ENCODE data around the gene GID8. TPM values are rescaled to one million over a fixed set of nuclear protein-coding genes. Genes with fewer than 3 reads are reported as not detected.

Gene GID8
- total and polyA plus RNA-seq, 2 of the 13 experiments (the other 11 are each of a cell fraction or from before 2014, with no cell fraction given), result 39.6 to 59.8 TPM

GRCh38 chr20:62959998-62960436, 22.1 kb downstream of the GID8 start (continued):
- no peak for TF ChIP-seq FOXP4 (CRISPR knock-in tag; IDR thresholded peaks at IDR 0.05)
- no peak for TF ChIP-seq AFF4 (CRISPR knock-in tag; IDR thresholded peaks at IDR 0.05)
- no peak for TF ChIP-seq BRD4 (CRISPR knock-in tag; IDR thresholded peaks at IDR 0.05)
- TF ChIP-seq PRMT3 (CRISPR knock-in tag; IDR thresholded peaks at IDR 0.05; ENCODE audit: borderline replicate concordance, low read depth), result no peak
- TF ChIP-seq ZGPAT (CRISPR knock-in tag; IDR thresholded peaks at IDR 0.05), result no peak
- TF ChIP-seq MAX (IDR thresholded peaks at IDR 0.05), result peak; percentile 20; the same call in 1 of the 2 replicates
- no peak for TF ChIP-seq SMAD1 (CRISPR knock-in tag; IDR thresholded peaks at IDR 0.05; ENCODE audit: borderline replicate concordance, low read depth)
- no peak for TF ChIP-seq ZNF557 (CRISPR knock-in tag; IDR thresholded peaks at IDR 0.05)
- no peak for TF ChIP-seq ZNF761 (CRISPR knock-in tag; conservative IDR thresholded peaks at IDR 0.05)
- no peak for TF ChIP-seq GATA4 (IDR thresholded peaks at IDR 0.05; ENCODE audit: borderline replicate concordance, low read depth)
- TF ChIP-seq HMGA1 (CRISPR knock-in tag; conservative IDR thresholded peaks at IDR 0.05), result no peak
- peak; percentile 55; the same call in 1 of the 2 replicates for TF ChIP-seq JUND (CRISPR knock-in tag; IDR thresholded peaks at IDR 0.05)
- no peak for TF ChIP-seq DNMT1 (CRISPR knock-in tag; IDR thresholded peaks at IDR 0.05)
- no peak for TF ChIP-seq TFAP4 (IDR thresholded peaks at IDR 0.05; ENCODE audit: borderline replicate concordance, low read depth)
- TF ChIP-seq AHR (CRISPR knock-in tag; IDR thresholded peaks at IDR 0.05), result no peak
- no peak for TF ChIP-seq CCDC6 (CRISPR knock-in tag; IDR thresholded peaks at IDR 0.05)
- no peak for TF ChIP-seq ZNF138 (CRISPR knock-in tag; IDR thresholded peaks at IDR 0.05; ENCODE audit: low read depth)
- TF ChIP-seq KAT7 (CRISPR knock-in tag; IDR thresholded peaks at IDR 0.05; ENCODE audit: borderline replicate concordance), result no peak
- TF ChIP-seq TBX2 (CRISPR knock-in tag; IDR thresholded peaks at IDR 0.05; ENCODE audit: borderline replicate concordance), result no peak
- no peak for TF ChIP-seq ZNF782 (CRISPR knock-in tag; IDR thresholded peaks at IDR 0.05; ENCODE audit: borderline replicate concordance)
- no peak for TF ChIP-seq ZNF580 (CRISPR knock-in tag; IDR thresholded peaks at IDR 0.05; ENCODE audit: borderline replicate concordance, low read depth)
- no peak for TF ChIP-seq MIER2 (CRISPR knock-in tag; IDR thresholded peaks at IDR 0.05)
- TF ChIP-seq POLR2A (IDR thresholded peaks at IDR 0.05; ENCODE audit: insufficient read depth in 1 of 2, low read depth in 2 of 2, low read length in 2 of 2), result 0 out of 4 replicates have a peak, but pooled peaks of 1 of the 2 experiments have one; percentile 30
- no peak for TF ChIP-seq ZNF788 (CRISPR knock-in tag; IDR thresholded peaks at IDR 0.05; ENCODE audit: borderline replicate concordance)
